GM12878 (cell line): ENCODE measurements around the gene MAST2. TPM values are rescaled to one million over a fixed set of nuclear protein-coding genes. Genes with fewer than 3 reads are reported as not detected.

Experiments used
- ATAC-seq: fragments of 200-7000 bp; cut with Tn5 transposase; 3 replicates; pipeline ENCODE4 v1.9.1; 2020; ENCODE audit warnings: mild to moderate bottlenecking, moderate library complexity
- BruUV-seq: library from RNA; stranded (reverse); fragments of 400-500 nt; replicated peaks from 2 replicates; lab custom pipeline; 2021; lab: Mats Ljungman, UMichigan
- CTCF ChIA-PET: fragments of 300-600 bp; sonication (Branson Sonifier 250); formaldehyde crosslinking; extraction: SDS; loops from one replicate; lab custom pipeline; 2021; ENCODE audit warnings: inconsistent platforms; lab: Yijun Ruan, JAX
- POLR2A ChIA-PET: fragments of 350-600 bp; formaldehyde crosslinking; extraction: SDS; loops from one replicate; lab custom pipeline; 2021; ENCODE audit warnings: inconsistent platforms; lab: Charles Lee
- RAD21 ChIA-PET: fragments of 300-600 bp; sonication (Branson Sonifier 250); formaldehyde crosslinking; loops from one replicate; lab custom pipeline; 2023; ENCODE audit warnings: antibody characterized with exemption; ENCODE audit not compliant: unreplicated experiment; lab: Charles Lee
- SMC1A ChIA-PET: fragments of 300-600 bp; sonication (Branson Sonifier 250); formaldehyde crosslinking; loops from one replicate; lab custom pipeline; 2023; ENCODE audit not compliant: unreplicated experiment, uncharacterized antibody; lab: Charles Lee
- DNase-seq: peaks from one replicate; pipeline ENCODE4 v3.0.0-alpha.2; 2011; ENCODE audit warnings: low read depth, low spot score
- FAIRE-seq: peaks from 3 replicates; lab custom pipeline; 2011; peaks lifted over from hg19 to GRCh38; lab: Jason Lieb, UNC
- H2AFZ ChIP-seq: 2 replicates; pipeline ENCODE4 v1.6.0; 2011; ENCODE audit warnings: low read depth, low read length, control low read depth; ENCODE audit not compliant: control insufficient read depth
- H3K27ac ChIP-seq: 2 replicates; pipeline ENCODE4 v1.5.1; 2011; ENCODE audit warnings: control low read depth; ENCODE audit not compliant: control insufficient read depth, insufficient read depth
- H3K27me3 ChIP-seq, 2 experiments: replicated peaks in 1 of 2; 2 replicates each; pipeline versions ENCODE4 v1.6.0 to v1.6.1; 2011; ENCODE audit warnings: low read length in 1 of 2; ENCODE audit not compliant: control insufficient read depth in 2 of 2, insufficient read depth in 2 of 2
- H3K36me3 ChIP-seq, 2 experiments: 2 replicates each; pipeline ENCODE4 v1.5.1; 2011; ENCODE audit warnings: low read length in 1 of 2; ENCODE audit not compliant: control insufficient read depth in 2 of 2, insufficient read depth in 2 of 2
- H3K4me1 ChIP-seq: 2 replicates; pipeline ENCODE4 v1.6.1; 2011; ENCODE audit warnings: mild to moderate bottlenecking, low read length, moderate library complexity, mixed read lengths; ENCODE audit not compliant: control insufficient read depth, insufficient read depth
- H3K4me2 ChIP-seq: 2 replicates; pipeline ENCODE4 v1.6.0; 2011; ENCODE audit warnings: control low read depth; ENCODE audit not compliant: control insufficient read depth, insufficient read depth
- H3K4me3 ChIP-seq: fragments of 200-600 bp; sonication (generic); 2 replicates; pipeline ENCODE4 v1.5.1; 2016
- H3K79me2 ChIP-seq: 2 replicates; pipeline ENCODE4 v1.6.0; 2011; ENCODE audit warnings: low read length; ENCODE audit not compliant: control insufficient read depth, insufficient read depth
- H3K9ac ChIP-seq: 2 replicates; pipeline ENCODE4 v1.8.0; 2011; ENCODE audit warnings: low read length, control low read depth, mixed read lengths; ENCODE audit not compliant: control insufficient read depth, insufficient read depth
- H3K9me3 ChIP-seq: replicated peaks from 3 replicates; pipeline ENCODE4 v1.5.1; 2011; ENCODE audit warnings: mild to moderate bottlenecking, low read length; ENCODE audit not compliant: control insufficient read depth, insufficient read depth
- H4K20me1 ChIP-seq: 2 replicates; pipeline ENCODE4 v1.6.0; 2011; ENCODE audit not compliant: control insufficient read depth, insufficient read depth
- GABPA ChIP-seq: IDR thresholded peaks from 2 replicates; pipeline ENCODE4 v1.6.1; 2014; ENCODE audit warnings: antibody characterized with exemption, low read depth, mild to moderate bottlenecking, inconsistent platforms
- HDAC2 ChIP-seq: fragments of 200-600 bp; sonication (generic); IDR thresholded peaks from 2 replicates; pipeline ENCODE4 v1.6.1; 2017
- JUNB ChIP-seq: IDR thresholded peaks from 2 replicates; pipeline ENCODE4 v1.6.1; 2016; ENCODE audit warnings: antibody characterized with exemption, mild to moderate bottlenecking
- KDM1A ChIP-seq: fragments of 200-600 bp; sonication (generic); IDR thresholded peaks from 2 replicates; pipeline ENCODE4 v1.6.1; 2016; ENCODE audit warnings: borderline replicate concordance
- NFXL1 ChIP-seq: fragments of 450-650 bp; IDR thresholded peaks from 2 replicates; pipeline ENCODE4 v1.6.1; 2017; ENCODE audit warnings: antibody characterized with exemption, mild to moderate bottlenecking, borderline replicate concordance
- RCOR1 ChIP-seq: conservative IDR thresholded peaks from 2 replicates; pipeline ENCODE4 v1.6.1; 2012; ENCODE audit warnings: low read depth, low read length, improper control_type of control experiment
- RELA ChIP-seq: fragments of 450-650 bp; IDR thresholded peaks from 2 replicates; pipeline ENCODE4 v1.8.0; 2014; ENCODE audit warnings: borderline replicate concordance; ENCODE audit not compliant: partially characterized antibody
- TBL1XR1 ChIP-seq: IDR thresholded peaks from 2 replicates; pipeline ENCODE4 v1.6.1; 2012; ENCODE audit warnings: low read depth, low read length, improper control_type of control experiment
- USF1 ChIP-seq: IDR thresholded peaks from 2 replicates; pipeline ENCODE4 v1.6.1; 2011; ENCODE audit warnings: borderline replicate concordance, low read depth, mild to moderate bottlenecking, moderate library complexity, mixed read lengths, low read length; ENCODE audit not compliant: insufficient read depth; ENCODE audit errors: extremely low read length
- WGBS: methylation state at CpG from one replicate; pipeline ENCODE4 v1.1.6; 2016; ENCODE audit warnings: low lambda C conversion rate; ENCODE audit not compliant: insufficient replicate concordance, insufficient coverage; ENCODE audit errors: missing lambda C conversion rate; 5-methylcytosine and 5-hydroxymethylcytosine counted together
- in situ Hi-C: fragments of 300-500 bp; cut with MboI; formaldehyde crosslinking; loops from 9 replicates; pipeline ENCODE4 v1.14.3; 2018; ENCODE audit warnings: mixed read lengths
- intact Hi-C: fragments of 100-400 bp; cut with micrococcal nuclease; formaldehyde crosslinking; loops from one replicate; pipeline ENCODE4 v1.14.2; 2022; ENCODE audit not compliant: unreplicated experiment
- polyA plus RNA-seq, 11 experiments: library from polyadenylated mRNA; depleted of rRNA in 4 of 11; unstranded in 6 of 11; stranded (reverse) in 5 of 11; fragments of >200 nt; fragmentation: Nextera tagmentation in 4 of 11; fragmentation: Illumina TruSeq in 1 of 11; extraction: Ambion mirVana in 4 of 11; extraction: Trizol in 1 of 11; gene quantifications; 1 replicate in 1 of 11; 2 replicates in 10 of 11; pipeline versions ENCODE4 v1.2.1 to v1.2.3, GENCODE V29; 2011 to 2016; ENCODE audit warnings: inconsistent platforms in 2 of 11, missing spikeins in 2 of 11, low read depth in 1 of 11
- total RNA-seq, 4 experiments: library from RNA; depleted of rRNA in 3 of 4; stranded (reverse); fragments of >200 nt in 3 of 4; fragmentation: Illumina TruSeq in 1 of 4; extraction: Trizol in 1 of 4; gene quantifications; 2 replicates each; pipeline versions ENCODE4 v1.2.1 to v1.2.3, GENCODE V29; 2013 to 2021

MAST2 gene
- total and polyA plus RNA-seq, 10 of the 15 experiments (the other 5 are each of a cell fraction or from before 2014, with no cell fraction given), result 1.0 to 28.7 (median 13.8) TPM

- CTCF ChIA-PET, result no interaction called here
- TF ChIP-seq USF1, result no peak
- TF ChIP-seq NFXL1, result no peak
- TF ChIP-seq GABPA, result no peak
- no peak for TF ChIP-seq TBL1XR1
- TF ChIP-seq RCOR1, result no peak
- TF ChIP-seq HDAC2, result no peak
- TF ChIP-seq KDM1A, result no peak
- no peak for TF ChIP-seq RELA
- TF ChIP-seq JUNB, result no peak
- in situ Hi-C loops, result no loop called here
- WGBS, result 81% methylated on average over 6 of the region's 6 CpGs
- intact Hi-C loops, result no loop called here
- RAD21 ChIA-PET, result no interaction called here
- FAIRE-seq (peak; percentile 35), ATAC-seq (no peak), DNase-seq (no peak)
- H3K9me3 ChIP-seq, result no peaks in the 10 kb centered on the region
- H3K9ac ChIP-seq, result no peak overlapping the region
- no peak overlapping the region for H2AFZ ChIP-seq
- SMC1A ChIA-PET, result interaction anchor here (0.7 kb wide), 1 partner anchor 45 kb away, joined by 3 read pairs; no protein-coding TSS in a partner anchor
- no peak overlapping the region for H3K4me3 ChIP-seq
- H3K4me1 ChIP-seq, result no peaks in the 10 kb centered on the region
- H3K36me3 ChIP-seq, result no peaks in the 10 kb centered on the region; a peak in 2 of 4 replicates
- H3K27me3 ChIP-seq, result no peaks in the 10 kb centered on the region
- H3K4me2 ChIP-seq, result no peak overlapping the region
- no peaks in the 10 kb centered on the region for H4K20me1 ChIP-seq
- BruUV-seq, result no TSS peak
- no peak overlapping the region for H3K27ac ChIP-seq
- no peaks in the 10 kb centered on the region for H3K79me2 ChIP-seq
- POLR2A ChIA-PET, result no interaction called here
These were observed 214.6 kb downstream of the MAST2 start for GRCh38 chr1:46017876-46018503.
